ENCODE results near the gene GFRA1. TPM values are rescaled to one million over a fixed set of nuclear protein-coding genes. Genes with fewer than 3 reads are reported as not detected.
A peak's percentile ranks its signal among the peaks of the same experiment; 100 is the strongest.

The GFRA1 gene
- total RNA-seq, 1 donor from 2014 or later, result 44.1 TPM

DNA sequence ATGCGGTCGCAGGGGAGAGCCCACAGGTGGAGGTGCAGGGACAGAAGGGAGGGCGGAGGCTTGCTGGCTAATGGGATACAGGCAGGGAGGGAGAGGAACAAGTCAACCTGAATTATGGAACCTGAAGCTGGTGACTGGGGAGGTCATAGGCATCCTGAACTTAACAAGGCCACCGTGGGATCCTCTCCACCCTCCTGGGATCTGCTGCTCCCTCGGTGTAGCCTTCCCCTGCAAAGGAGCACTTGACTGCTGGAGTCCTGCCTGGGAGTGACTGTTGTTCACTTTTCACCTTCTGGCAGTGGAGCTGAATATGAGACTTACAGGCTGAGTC, 223.1 kb downstream of the GFRA1 start:
- DNase-seq (ENCODE audit: extremely low spot score, unreplicated experiment), result no peak
- Mint-ChIP-seq H3K27ac (ENCODE audit: unreplicated experiment) (no peak overlapping the region), H3K9me3 (ENCODE audit: unreplicated experiment) (no peaks in the 10 kb centered on the region), H3K36me3 (ENCODE audit: unreplicated experiment) (no peaks in the 10 kb centered on the region), H3K27me3 (ENCODE audit: unreplicated experiment) (peaks cover 7% of the 10 kb centered on the region), H3K4me3 (ENCODE audit: unreplicated experiment) (no peak overlapping the region), H3K4me1 (ENCODE audit: unreplicated experiment) (peaks cover 34% of the 10 kb centered on the region)
- TF ChIP-seq, protein P1, sequence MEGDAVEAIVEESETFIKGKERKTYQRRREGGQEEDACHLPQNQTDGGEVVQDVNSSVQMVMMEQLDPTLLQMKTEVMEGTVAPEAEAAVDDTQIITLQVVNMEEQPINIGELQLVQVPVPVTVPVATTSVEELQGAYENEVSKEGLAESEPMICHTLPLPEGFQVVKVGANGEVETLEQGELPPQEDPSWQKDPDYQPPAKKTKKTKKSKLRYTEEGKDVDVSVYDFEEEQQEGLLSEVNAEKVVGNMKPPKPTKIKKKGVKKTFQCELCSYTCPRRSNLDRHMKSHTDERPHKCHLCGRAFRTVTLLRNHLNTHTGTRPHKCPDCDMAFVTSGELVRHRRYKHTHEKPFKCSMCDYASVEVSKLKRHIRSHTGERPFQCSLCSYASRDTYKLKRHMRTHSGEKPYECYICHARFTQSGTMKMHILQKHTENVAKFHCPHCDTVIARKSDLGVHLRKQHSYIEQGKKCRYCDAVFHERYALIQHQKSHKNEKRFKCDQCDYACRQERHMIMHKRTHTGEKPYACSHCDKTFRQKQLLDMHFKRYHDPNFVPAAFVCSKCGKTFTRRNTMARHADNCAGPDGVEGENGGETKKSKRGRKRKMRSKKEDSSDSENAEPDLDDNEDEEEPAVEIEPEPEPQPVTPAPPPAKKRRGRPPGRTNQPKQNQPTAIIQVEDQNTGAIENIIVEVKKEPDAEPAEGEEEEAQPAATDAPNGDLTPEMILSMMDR (IDR thresholded peaks at IDR 0.05), result no peak

DNA sequence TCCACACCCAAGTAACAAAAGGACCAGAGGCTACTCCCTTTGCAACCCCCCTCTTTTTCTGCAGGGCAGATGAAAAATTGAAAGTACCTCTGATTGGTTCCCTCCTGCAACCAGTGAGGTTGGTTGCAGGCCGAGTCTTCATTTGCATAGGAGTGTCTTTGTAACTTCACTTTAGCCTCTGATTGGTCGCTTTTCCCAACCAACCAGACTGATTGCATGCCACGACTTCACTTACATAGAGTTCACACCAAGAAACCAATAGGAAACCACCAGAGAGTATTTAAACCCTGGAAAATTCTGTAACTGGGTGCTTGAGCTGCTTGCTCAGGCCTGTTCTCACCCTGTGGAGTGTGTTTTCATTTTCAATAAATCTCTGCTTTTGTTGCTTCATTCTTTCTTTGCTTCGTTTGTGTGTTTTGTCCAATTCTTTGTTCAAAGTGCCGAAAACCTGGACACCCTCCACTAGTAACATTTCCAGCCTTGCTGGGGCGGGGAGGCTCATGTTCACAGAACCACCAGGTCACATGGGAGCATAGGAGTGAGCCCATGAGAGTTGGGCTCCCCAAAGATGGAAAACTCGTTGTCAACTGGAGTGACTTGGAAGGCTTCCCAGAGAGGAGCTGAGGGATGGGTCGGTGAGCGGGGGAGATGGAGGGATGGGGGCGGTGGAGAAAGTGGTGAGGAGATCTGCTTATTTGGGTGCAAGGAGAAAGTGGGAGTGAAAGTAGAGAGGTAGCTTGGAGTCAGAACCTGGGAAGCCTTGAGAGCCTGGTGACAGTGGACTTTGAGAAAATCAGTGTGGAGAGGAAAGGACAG, 223.6 kb downstream of the GFRA1 start:
- Mint-ChIP-seq H3K27me3 (ENCODE audit: unreplicated experiment) (peaks cover 7% of the 10 kb centered on the region), H3K36me3 (ENCODE audit: unreplicated experiment) (no peaks in the 10 kb centered on the region), H3K27ac (ENCODE audit: unreplicated experiment) (no peak overlapping the region), H3K9me3 (ENCODE audit: unreplicated experiment) (no peaks in the 10 kb centered on the region), H3K4me3 (ENCODE audit: unreplicated experiment) (no peak overlapping the region), H3K4me1 (ENCODE audit: unreplicated experiment) (peaks cover 40% of the 10 kb centered on the region)
- no peak for DNase-seq (ENCODE audit: extremely low spot score, unreplicated experiment)
- TF ChIP-seq, protein P1 (IDR thresholded peaks at IDR 0.05), result no peak

DNA sequence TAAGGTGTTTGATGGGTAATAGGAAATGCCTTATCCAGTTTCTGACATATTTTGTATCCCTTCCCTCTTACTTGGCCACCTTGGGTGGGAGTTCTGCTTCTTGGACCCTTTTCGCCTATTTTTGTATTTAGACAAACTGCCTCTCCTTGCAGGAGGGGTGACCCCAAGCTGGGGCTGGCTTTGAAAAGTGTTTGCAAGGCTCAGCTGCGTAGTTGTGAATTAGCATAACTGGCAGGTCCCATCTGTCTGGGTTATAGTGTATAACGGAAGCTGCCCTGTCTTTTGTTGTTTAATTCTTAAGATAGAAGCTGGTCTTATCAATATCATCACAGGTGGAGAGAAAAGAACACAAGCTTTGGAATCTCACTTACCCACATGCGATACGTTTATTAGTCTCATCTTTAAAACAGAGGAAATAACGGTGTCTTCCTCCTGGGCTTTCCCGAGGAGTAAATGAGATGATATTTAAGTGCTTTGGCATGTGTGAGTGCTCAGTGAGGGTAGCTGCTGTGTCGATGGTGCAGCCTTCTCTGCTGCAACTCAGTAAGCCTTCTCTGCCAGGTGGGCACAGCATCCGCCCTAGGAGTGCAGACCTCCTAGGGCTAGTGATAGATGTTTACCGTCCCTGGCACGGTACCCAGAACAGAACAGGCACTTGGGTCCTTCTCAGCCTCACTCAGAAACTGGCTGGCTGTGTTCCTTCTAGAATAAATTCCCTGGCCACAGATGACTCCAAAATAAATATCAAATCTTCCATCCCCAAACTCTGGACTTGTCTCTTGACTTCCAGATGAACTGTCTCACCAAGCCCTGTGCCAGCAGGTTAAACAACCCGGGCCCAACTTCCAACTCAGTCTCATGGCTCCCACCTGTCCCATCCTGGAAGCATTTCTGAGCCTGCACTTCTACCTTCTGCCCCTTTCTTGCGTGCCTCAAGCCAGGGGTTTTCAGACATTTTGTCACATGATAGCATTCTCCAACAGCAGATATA, 227.3 kb downstream of the GFRA1 start:
- no peak overlapping the region for H3K27ac Mint-ChIP-seq (ENCODE audit: unreplicated experiment)
- peaks cover 5% of the 10 kb centered on the region for H3K9me3 Mint-ChIP-seq (ENCODE audit: unreplicated experiment)
- no peak overlapping the region for H3K4me3 Mint-ChIP-seq (ENCODE audit: unreplicated experiment)
- no peaks in the 10 kb centered on the region for H3K36me3 Mint-ChIP-seq (ENCODE audit: unreplicated experiment)
- TF ChIP-seq, protein P1 (IDR thresholded peaks at IDR 0.05), result no peak
- peaks cover 38% of the 10 kb centered on the region for H3K4me1 Mint-ChIP-seq (ENCODE audit: unreplicated experiment)
- H3K27me3 Mint-ChIP-seq (ENCODE audit: unreplicated experiment), result peaks cover 3% of the 10 kb centered on the region
- DNase-seq (ENCODE audit: extremely low spot score, unreplicated experiment), result no peak

DNA sequence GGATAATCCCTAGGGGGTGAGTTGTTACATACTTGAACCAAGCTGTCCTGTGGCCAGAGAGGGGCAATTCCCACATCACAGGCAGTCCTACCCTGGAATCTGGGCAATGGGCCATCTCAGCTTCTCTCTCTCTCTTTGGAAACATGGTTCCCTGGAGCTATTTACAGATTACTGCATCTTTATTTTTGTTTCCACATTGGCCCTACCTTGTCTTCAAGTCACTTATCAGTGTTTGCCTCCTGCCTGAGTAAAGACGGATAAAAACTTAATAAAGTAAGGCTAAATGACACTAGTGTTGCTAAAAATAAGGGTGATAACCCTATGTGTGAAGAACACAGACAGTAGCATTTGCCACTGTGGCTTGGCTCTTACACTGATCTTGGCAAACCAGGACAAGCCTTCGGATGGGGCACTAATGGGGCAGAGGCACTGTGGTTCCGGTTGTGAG, 228.2 kb downstream of the GFRA1 start:
- H3K4me1 Mint-ChIP-seq (ENCODE audit: unreplicated experiment), result peaks cover 38% of the 10 kb centered on the region
- peaks cover 5% of the 10 kb centered on the region for H3K9me3 Mint-ChIP-seq (ENCODE audit: unreplicated experiment)
- no peak for DNase-seq (ENCODE audit: extremely low spot score, unreplicated experiment)
- peak overlapping the region; percentile 62 for H3K27ac Mint-ChIP-seq (ENCODE audit: unreplicated experiment)
- no peak overlapping the region for H3K4me3 Mint-ChIP-seq (ENCODE audit: unreplicated experiment)
- no peaks in the 10 kb centered on the region for H3K36me3 Mint-ChIP-seq (ENCODE audit: unreplicated experiment)
- H3K27me3 Mint-ChIP-seq (ENCODE audit: unreplicated experiment), result peaks cover 3% of the 10 kb centered on the region
- TF ChIP-seq, protein P1 (IDR thresholded peaks at IDR 0.05), result no peak

DNA sequence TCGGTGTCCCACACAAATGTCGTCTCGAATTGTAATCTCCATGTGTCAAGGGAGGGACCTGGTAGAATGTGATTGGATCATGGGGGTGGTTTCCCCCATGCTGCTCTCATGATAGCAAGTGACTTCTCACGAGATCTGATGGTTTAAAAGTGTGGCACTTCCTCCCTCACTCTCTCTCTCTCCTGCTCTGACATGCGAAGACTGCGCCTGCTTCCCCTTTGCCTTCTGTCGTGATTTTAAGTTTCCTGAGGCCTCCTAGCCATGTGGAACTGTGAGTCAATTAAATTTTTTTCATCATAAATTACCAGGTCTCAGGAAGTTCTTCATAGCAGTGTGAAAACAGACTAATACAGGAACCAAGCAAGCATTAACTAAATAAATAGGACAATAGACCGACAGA, 229.1 kb downstream of the GFRA1 start:
- TF ChIP-seq, protein P1 (IDR thresholded peaks at IDR 0.05), result no peak
- H3K9me3 Mint-ChIP-seq (ENCODE audit: unreplicated experiment), result peaks cover 5% of the 10 kb centered on the region
- H3K4me3 Mint-ChIP-seq (ENCODE audit: unreplicated experiment), result no peak overlapping the region
- H3K27me3 Mint-ChIP-seq (ENCODE audit: unreplicated experiment), result peaks cover 3% of the 10 kb centered on the region
- H3K27ac Mint-ChIP-seq (ENCODE audit: unreplicated experiment), result no peak overlapping the region
- DNase-seq (ENCODE audit: extremely low spot score, unreplicated experiment), result no peak
- H3K4me1 Mint-ChIP-seq (ENCODE audit: unreplicated experiment), result peaks cover 38% of the 10 kb centered on the region
- H3K36me3 Mint-ChIP-seq (ENCODE audit: unreplicated experiment), result no peaks in the 10 kb centered on the region

Measured in osteocyte (in vitro differentiated cells).